Measurements from ENCODE around the gene OGFOD3. TPM values are rescaled to one million over a fixed set of nuclear protein-coding genes. Genes with fewer than 3 reads are reported as not detected.

The OGFOD3 gene
- total and polyA plus RNA-seq, 8 donors = 10.5 to 30.4 (median 17.4) TPM

DNA sequence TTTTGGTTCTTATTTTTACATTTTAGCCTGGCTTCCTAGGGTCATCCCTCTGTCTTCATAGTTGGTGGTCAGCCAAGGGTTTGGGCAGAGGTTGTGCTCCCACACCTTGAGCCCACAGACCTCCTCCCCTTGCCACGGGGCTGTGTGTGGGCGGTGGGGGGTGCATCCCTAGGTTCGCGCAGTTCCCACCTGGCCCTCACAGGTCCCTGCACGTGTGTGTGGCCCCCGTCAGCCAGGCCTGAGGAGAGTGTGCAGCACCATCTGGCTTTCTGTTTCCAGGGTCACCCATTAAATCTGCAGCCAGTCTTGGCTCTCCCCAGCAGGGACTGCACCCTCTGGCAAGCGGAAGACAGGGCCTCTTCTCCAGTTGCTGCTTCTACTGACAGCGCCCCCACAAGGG, 13.6 kb upstream of the OGFOD3 start:
- peaks cover under 1 to 63% (median 44%) of the 10 kb centered on the region in 4 donors for H3K36me3 ChIP-seq
- DNase-seq = peak in 1 of 2 donors; percentile 2
- TF ChIP-seq, protein P1, sequence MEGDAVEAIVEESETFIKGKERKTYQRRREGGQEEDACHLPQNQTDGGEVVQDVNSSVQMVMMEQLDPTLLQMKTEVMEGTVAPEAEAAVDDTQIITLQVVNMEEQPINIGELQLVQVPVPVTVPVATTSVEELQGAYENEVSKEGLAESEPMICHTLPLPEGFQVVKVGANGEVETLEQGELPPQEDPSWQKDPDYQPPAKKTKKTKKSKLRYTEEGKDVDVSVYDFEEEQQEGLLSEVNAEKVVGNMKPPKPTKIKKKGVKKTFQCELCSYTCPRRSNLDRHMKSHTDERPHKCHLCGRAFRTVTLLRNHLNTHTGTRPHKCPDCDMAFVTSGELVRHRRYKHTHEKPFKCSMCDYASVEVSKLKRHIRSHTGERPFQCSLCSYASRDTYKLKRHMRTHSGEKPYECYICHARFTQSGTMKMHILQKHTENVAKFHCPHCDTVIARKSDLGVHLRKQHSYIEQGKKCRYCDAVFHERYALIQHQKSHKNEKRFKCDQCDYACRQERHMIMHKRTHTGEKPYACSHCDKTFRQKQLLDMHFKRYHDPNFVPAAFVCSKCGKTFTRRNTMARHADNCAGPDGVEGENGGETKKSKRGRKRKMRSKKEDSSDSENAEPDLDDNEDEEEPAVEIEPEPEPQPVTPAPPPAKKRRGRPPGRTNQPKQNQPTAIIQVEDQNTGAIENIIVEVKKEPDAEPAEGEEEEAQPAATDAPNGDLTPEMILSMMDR (IDR thresholded peaks at IDR 0.05) = no peak
- TF ChIP-seq POLR2A (IDR thresholded peaks at IDR 0.05) (no peak), POLR2AphosphoS5 (IDR thresholded peaks at IDR 0.05) (no peak), EP300 (IDR thresholded peaks at IDR 0.05) (no peak)
- H3K4me3 ChIP-seq = no peak overlapping the region
- H3K27ac ChIP-seq = no peak overlapping the region
- H3K27me3 ChIP-seq = no peaks in the 10 kb centered on the region
- H3K9me3 ChIP-seq = no peaks in the 10 kb centered on the region
- intact Hi-C loops (cut with DNase I; ENCODE audit: low total_unique reads) = no loop called here
- 74 to 86% (median 83%) methylated on average over 6 to 8 of the region's 8 CpGs for WGBS, 5 donors
- peaks cover 0 to 4% (median 0%) of the 10 kb centered on the region in 4 donors for H3K4me1 ChIP-seq

DNA sequence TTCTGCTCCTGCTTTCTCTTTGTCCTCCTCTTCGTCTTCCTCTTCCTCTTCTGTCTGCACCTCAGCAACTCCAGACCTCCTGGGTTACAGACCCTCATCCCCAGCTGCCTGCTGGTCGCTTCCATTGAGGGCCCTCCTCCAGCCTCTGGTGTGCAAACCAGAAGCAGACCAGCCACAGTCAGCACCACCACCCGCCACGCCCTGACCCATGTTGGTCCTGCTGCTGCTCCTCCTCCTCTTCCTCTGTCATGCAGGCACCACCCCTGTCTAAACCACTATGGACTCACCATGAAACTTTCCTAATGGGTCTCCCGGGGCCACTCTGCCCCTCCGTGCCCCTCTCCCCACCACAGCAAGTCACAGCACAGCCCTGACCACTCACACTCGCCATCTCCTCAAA, 11.4 kb upstream of the OGFOD3 start:
- no peak for TF ChIP-seq POLR2A (IDR thresholded peaks at IDR 0.05)
- TF ChIP-seq, protein P1 (IDR thresholded peaks at IDR 0.05) = no peak
- no peak for TF ChIP-seq EP300 (IDR thresholded peaks at IDR 0.05)
- TF ChIP-seq POLR2AphosphoS5 (IDR thresholded peaks at IDR 0.05) = no peak
- intact Hi-C loops (cut with DNase I; ENCODE audit: low total_unique reads) = no loop called here
- DNase-seq = no peak
- H3K4me1 ChIP-seq = peaks cover 0 to 4% (median 0%) of the 10 kb centered on the region in 4 donors
- no peak overlapping the region for H3K4me3 ChIP-seq
- 74 to 88% (median 85%) methylated on average over 7 of the region's 7 CpGs for WGBS, 5 donors
- peaks cover 0 to 41% (median 24%) of the 10 kb centered on the region in 4 donors for H3K36me3 ChIP-seq
- no peaks in the 10 kb centered on the region for H3K27me3 ChIP-seq
- no peak overlapping the region for H3K27ac ChIP-seq
- H3K9me3 ChIP-seq = no peaks in the 10 kb centered on the region

DNA sequence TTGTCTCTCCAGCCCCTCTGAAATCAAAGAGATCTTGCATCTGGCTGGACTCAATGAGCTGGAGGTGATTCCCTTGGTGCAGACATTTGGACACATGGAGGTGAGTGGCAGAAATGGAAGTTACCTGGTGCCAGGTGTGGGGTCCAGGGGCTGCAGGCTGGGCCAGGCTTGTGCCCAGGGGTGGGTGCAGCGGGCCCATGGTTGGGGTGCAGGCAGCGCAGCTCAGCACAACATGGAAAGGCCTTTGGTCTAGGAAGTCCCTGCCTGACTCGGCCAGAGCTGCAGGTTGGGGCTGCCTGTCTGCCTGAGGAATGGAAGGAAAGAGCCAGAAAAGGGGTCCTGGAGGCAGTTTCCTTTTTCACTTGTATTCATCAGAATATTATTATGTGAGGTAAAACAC, 10.2 kb upstream of the OGFOD3 start:
- H3K36me3 ChIP-seq = peaks cover 0 to 35% (median 16%) of the 10 kb centered on the region in 4 donors
- 95 to 100% (median 99%) methylated on average over 3 of the region's 3 CpGs for WGBS, 5 donors

DNA sequence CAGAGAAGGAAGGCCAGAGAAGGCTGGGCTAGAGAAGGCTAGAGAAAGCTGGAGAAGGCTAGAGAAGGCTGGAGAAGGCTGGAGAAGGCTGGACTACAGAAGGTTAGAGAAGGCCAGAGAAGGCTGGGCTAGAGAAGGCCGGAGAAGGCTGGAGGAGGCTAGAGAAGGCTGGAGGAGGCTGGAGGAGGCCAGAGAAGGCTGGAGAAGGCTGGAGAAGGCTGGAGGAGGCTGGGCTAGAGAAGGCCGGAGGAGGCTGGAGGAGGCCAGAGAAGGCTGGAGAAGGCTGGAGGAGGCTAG, 6.4 kb upstream of the OGFOD3 start:
- H3K36me3 ChIP-seq = peaks cover 10 to 47% (median 25%) of the 10 kb centered on the region in 4 donors
- no peak for DNase-seq
- intact Hi-C loops (cut with DNase I; ENCODE audit: low total_unique reads) = no loop called here
- H3K4me1 ChIP-seq = peaks cover 0 to 5% (median 1%) of the 10 kb centered on the region in 4 donors
- WGBS, 5 donors = 89 to 100% (median 98%) methylated on average over 2 of the region's 2 CpGs
- peaks cover 0 to 7% (median 3%) of the 10 kb centered on the region in 4 donors for H3K9me3 ChIP-seq
- no peaks in the 10 kb centered on the region for H3K27me3 ChIP-seq
- no peak overlapping the region for H3K4me3 ChIP-seq
- H3K27ac ChIP-seq = no peak overlapping the region
- TF ChIP-seq, protein P1 (IDR thresholded peaks at IDR 0.05) = no peak
- TF ChIP-seq POLR2A (IDR thresholded peaks at IDR 0.05) = no peak
- no peak for TF ChIP-seq POLR2AphosphoS5 (IDR thresholded peaks at IDR 0.05)
- no peak for TF ChIP-seq EP300 (IDR thresholded peaks at IDR 0.05)

More for the DNA sequence above, 10.2 kb upstream of the OGFOD3 start:
- H3K4me1 ChIP-seq = no peaks in the 10 kb centered on the region
- no peaks in the 10 kb centered on the region for H3K9me3 ChIP-seq
- no peak for DNase-seq
- H3K27ac ChIP-seq = no peak overlapping the region
- no peaks in the 10 kb centered on the region for H3K27me3 ChIP-seq
- intact Hi-C loops (cut with DNase I; ENCODE audit: low total_unique reads) = no loop called here
- TF ChIP-seq, protein P1 (IDR thresholded peaks at IDR 0.05) = no peak
- TF ChIP-seq POLR2A (IDR thresholded peaks at IDR 0.05) (no peak), POLR2AphosphoS5 (IDR thresholded peaks at IDR 0.05) (no peak), EP300 (IDR thresholded peaks at IDR 0.05) (no peak)
- no peak overlapping the region for H3K4me3 ChIP-seq

All from stomach (tissue), 9 donors.